GM18508 (cell line): ENCODE data around the gene DOCK9.

Source experiments
- ATAC-seq: cut with Tn5 transposase; IDR thresholded peaks from one replicate; pipeline ENCODE4 v1.9.1; 2021; ENCODE audit warnings: moderate number of reproducible peaks; ENCODE audit not compliant: insufficient read depth, unreplicated experiment

DOCK9 gene

DNA sequence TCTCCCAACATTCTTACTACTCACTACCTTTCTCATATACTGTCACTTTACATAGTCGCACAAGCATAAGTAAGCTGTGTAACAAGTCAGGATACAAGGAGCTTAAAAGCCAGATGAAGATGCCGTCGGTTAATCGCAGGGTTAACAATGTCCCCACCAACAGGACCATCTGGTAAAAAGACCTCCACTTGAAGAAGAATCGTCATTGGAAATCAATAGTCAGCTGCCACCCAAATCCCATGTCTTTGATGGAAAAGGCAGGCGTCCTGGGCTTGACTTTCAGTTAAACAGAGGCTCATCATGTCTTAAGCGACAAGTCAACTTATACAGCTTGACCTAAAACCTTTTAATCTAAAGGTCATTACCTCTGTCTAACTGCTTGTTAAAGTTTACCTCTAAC lies 27.2 kb downstream of the DOCK9 start:
- no peak for ATAC-seq

DNA sequence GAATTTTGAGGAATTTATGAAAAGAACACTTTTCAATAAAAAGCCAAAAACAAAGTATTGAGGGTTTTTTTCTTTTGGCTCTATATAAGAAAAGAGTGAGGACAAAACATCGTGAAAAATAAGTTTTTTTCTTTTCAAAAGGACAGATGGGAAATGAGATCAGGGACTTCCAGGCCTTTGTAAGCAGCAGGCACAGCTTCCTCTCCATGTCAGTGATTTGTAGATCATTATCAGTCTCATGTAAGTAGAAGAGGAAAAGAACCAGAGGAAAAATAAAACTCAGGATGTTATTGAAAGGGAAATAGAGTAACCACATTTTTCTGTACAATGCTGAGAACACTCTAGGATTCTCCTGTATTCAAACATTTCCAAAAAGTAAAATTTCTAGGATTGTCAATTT lies 29.9 kb downstream of the DOCK9 start:
- ATAC-seq = no peak

DNA sequence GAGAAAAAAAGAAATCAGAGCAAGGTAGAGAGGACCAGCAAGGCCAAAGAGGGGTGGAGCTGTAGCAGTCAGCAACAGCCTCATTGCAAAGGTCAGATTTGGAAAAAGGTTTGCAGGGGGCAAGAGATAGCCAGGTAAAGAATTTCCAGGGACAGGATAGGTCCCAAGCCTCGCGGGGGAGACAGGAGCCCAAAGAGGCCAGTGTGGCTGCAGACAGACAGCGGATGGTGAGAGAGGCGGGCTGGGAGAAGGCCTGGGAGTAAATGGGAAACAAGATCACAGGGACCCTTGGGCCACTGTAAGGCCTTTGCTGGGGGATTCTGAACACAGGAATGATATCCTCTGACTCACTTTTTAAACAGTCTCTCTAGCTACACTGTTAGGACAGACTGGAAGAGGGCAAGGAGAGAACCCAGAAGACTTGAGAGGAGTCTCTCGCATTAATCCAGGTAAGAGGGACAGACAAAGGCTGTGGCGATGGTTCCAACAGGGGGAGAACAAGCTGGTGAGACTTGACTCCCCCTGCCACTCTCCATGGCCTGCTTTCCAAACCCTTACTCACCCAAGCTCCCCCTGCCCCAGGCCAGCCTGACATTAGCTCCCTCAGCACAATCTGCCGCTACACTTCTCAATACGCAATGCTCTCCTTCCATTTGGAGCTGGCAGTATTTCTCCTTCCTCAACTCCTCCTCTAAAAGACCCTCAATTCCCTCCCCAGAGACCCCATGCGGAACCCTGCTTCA lies 31.8 kb downstream of the DOCK9 start:
- ATAC-seq = no peak

DNA sequence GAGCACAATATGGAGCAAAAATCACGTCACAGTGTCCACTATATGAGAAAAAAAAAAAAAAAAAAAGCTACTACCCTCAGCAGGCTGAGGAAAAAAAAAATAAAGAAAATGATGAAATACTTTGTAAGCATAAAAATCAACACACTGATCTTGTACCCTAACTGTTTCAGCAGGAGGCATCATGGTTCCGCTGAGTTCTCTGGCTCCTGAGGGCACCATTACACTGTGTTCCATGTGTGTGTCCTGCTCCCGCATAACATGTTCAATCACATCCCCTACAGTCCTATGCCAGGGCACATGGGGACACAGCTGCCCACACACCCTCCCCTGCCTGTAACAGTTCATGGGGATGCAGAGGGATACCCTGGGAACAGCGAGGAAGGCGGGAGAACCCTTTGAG lies 33.5 kb downstream of the DOCK9 start:
- ATAC-seq = no peak

DNA sequence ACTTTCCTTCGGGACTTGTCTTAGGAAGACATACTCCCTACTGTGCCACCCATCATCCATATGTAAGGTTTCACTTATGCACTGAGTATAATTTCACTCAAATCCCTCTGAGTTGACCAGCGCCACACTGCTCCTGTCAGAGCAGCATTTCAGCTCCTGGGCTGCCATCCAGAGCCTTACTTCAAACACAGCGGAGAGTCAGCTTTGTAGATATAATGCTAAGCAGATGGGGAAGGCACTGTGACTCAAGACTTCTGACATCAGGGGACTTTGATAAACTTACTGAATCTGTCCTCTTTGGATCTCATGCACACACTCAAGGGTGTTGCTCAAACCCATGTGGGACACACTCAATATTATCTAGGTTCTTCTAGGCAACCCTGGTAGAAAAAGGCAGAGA lies 34.9 kb downstream of the DOCK9 start:
- no peak for ATAC-seq

DNA sequence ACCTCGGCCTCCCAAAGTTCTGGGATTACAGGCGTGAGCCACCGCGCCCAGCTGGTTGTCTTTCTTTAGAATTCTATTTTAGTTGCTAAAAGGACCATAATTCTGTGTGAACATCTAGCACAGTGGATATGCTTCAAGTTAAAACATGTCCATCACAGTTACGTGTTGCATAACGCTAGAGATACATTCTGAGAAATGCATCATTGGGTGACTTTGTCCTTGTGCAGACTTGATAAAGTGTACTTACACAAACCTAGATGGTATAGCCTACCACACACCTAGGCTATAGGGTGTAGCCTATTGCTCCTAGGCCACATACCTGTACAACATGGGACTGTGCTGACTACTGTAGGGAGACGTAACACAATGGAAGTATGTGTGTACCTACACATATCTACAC lies 35.4 kb downstream of the DOCK9 start:
- no peak for ATAC-seq

DNA sequence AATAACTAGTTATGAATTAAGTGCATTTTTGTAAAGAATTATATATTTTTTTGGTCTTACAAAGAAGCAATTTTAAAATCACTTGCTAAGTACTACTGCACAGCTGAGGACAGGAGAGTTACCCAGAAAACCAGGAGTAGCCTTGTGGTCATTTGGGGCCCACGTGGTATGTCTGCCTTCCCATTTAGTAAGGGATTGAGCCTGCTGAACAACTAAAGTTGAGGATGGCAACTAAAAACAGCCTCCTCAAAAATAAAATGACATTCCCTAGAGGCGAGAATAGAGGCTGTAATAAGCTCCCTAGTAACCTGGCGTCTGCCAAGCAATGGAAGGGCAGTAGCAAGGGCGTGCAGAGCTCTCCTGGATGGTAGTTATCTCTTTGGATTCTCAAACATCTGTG lies 36.3 kb downstream of the DOCK9 start:
- no peak for ATAC-seq

DNA sequence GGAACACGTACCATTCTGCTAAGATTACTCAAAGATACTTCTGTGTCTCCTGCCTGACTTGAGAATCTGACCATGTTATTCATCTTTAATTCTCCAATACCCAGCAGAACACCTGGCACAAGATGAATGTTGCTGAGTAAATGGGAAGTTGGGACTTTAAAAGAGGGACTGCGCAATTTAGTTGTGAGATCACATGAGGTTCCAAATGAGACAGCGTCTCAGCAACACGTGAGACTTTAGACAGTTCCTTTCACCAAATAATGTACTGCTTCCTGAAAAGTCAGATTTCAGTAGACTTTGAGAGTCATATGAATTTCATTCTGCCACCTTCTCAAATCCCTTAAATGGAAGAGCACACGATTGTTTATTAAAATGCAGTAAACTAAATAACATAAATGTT lies 36.7 kb downstream of the DOCK9 start:
- no peak for ATAC-seq

DNA sequence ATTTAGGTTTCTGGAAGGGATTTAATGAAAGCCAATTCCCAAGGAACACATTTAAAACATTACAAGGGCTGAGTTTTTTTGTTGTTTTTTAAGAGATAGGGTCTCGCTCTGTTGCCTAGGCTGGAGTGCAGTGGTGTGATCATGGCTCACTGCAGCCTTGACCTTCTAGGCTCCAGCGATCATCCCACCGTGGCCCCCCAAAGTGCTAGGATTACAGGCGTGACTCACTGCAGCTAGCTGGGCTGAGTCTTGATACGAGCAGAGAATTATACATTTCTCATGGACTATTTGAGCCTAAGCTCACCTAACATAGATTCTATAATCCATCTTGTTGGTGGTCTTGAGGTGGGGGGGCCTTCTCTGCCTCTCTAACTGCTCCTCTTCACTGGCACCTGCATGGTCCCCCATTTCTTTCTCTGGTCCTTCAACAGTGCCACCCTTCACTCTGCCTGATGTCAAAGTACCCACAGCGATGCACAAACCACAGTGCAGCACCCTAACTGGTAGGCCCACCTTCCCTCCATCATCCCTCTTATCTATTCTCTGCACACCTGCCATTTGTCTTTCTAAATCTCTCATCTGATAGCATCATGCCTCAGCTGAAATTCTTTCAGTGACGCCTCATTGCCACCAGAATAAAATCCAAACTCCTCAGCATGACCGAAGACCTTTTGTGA lies 37.4 kb downstream of the DOCK9 start:
- ATAC-seq = no peak

DNA sequence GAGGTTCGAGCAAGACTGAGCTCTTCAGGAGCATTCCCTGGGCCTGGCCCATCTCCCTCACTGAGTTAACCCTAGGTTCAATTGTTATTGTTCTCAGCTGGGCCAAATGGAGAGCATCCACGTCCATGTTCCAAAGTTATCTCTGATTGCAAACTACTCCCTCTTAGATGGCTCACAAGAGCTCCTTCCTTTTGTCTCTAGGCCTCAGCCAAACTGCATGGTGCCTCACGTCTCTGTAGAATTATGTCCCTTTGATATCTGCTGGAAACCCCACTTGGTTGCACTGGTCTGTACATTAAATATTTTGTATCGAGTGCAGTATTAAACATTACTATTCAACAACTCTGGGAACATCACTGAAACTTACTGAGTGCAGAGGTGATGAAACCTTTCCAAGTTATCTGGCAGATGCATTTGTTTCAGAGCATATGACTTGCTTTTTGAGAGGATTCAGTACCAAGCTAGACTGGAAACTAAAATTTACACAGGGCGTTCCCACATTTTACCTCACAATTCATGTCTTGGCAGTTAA lies 38.1 kb downstream of the DOCK9 start:
- ATAC-seq = no peak

DNA sequence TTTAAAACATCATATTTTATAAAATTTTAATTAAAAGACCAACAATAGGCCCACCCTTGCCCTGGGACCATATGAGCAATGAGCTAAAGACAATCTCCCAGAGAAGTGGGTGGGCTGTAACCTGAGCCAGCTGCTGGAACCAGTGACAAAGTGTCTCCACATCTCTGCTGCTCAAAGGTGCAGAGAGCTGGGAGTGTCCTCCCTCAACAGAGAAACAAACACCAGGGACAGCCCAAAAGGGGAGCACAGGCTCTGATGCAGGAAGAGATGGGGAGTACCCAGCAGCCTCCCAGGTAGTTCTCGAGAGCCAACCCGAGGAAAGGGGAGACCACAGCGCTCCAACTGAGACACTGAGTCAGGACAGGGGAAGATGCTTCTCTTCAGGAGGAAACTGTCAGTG lies 39.1 kb downstream of the DOCK9 start:
- no peak for ATAC-seq

DNA sequence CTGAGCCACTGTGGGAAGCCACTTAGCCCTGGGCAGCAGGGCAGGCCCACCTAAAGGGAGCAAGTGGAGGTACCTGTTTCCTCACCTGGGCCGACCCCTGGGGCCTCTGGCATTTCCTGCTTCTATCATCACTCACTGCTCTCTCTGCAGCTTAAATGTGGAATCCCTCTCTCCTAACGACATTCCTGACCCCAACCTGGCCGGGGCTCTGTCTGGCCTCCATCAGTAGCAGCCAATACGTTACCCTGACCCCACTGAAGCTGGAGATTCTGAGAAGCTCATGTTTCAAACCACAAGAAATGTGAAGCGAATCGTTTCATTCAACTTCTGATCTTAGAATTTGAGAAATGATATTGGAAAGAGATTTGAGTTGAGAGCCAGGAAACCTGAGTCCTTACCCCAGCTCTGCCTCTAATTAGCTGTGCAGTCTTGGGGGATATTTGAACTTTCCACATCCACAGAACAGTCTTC lies 39.9 kb downstream of the DOCK9 start:
- no peak for ATAC-seq

DNA sequence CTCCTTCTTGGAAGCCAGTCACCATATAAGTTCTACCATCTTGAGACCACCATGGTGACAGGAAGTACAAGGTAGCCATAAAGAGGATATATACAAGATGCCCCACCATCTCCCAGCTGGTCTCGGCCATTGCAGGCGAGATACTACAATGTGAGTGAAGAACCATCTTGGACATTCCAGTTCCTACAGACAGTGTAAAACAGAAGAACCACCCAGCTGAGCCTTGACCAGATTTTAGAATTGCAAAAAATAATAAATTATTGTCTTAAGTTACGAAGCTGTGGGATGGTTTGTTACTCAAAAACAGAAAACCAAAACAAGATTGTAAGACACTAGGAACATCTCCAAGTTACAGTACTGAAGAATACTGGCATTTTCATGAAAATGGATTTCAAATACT lies 43.6 kb downstream of the DOCK9 start:
- no peak for ATAC-seq

DNA sequence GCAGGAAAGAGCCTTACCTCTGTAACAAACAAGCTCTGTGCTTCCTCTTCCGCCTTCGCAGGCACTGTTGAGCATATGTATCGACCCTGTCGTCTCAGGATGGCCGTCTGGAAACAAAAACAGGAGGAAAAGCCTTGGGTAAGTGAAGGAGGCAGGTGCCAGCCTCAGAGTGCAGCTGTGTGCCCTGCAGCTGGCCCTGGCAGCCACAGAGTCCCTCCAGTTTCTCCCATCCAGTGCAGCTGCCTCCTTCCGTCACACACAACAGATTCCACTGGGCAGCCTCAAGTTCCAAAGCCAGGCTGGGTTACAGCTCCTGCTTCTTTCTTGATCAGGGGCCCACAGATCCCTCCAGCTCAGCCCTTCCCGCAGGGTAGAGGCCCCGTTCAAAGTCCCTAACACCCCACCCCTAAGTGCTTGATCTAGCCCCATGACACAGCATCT lies 47.7 kb downstream of the DOCK9 start:
- no peak for ATAC-seq

DNA sequence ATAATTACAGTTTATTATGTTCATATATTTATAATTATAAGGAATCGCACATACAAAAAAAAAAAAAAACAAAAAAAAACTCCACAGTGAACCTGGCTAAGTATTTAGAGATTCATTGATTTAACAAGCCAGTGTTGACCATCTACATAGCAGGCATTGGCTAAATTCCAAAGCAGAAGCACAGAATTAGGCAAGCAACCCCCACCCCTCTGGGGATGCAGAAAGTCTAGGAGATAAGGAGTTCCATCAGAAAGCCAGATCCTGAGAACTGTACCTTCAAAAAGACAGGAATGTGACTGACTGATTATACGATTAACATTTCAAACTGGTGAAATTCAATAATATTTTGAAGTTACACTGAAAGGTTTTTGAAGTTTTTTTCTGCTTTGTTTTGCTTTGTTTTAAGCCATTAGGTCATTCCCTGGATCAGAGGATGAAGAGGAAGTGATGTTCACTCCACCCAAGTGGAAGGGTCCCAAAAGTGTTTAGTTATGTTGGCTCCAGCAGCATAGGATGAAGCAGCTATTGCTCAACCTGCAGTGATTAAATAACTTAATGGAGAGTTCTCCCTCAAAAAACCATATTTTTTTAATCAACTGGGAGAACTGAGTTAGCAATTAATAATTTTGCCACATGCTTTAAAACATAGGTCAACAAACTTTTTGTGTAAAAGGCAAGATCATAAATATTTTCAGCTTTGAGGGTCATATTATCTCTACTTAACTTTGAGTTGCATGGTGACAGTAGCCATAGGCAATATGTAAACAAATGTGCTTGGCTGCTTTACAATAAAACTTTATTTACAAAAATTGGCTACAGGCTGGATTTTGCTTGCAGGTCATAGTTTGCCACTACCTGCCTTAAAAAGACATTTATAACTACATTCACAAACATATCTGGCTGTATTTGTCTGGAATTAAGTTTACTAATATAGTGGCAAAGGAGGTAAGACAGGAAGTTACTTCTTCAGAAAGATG lies 49.6 kb downstream of the DOCK9 start:
- no peak for ATAC-seq

DNA sequence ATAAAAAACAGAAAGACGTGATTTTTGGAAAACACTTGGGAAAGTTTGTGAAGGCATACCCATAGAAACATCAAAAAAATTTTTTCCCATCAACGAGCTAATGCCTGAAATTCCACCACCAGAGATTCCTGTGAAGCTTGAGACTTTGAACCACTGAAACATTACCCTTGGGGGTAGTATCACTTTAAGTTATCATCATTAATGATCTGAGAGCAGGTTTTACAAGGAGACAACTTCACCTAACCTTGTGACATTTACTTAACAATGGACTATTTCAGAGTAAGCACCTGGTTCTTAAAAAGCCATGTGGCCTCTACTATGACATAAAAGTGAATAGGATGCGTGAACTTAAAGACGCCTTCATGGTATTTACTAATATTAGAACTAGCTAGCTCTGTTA lies 51.9 kb downstream of the DOCK9 start:
- no peak for ATAC-seq

DNA sequence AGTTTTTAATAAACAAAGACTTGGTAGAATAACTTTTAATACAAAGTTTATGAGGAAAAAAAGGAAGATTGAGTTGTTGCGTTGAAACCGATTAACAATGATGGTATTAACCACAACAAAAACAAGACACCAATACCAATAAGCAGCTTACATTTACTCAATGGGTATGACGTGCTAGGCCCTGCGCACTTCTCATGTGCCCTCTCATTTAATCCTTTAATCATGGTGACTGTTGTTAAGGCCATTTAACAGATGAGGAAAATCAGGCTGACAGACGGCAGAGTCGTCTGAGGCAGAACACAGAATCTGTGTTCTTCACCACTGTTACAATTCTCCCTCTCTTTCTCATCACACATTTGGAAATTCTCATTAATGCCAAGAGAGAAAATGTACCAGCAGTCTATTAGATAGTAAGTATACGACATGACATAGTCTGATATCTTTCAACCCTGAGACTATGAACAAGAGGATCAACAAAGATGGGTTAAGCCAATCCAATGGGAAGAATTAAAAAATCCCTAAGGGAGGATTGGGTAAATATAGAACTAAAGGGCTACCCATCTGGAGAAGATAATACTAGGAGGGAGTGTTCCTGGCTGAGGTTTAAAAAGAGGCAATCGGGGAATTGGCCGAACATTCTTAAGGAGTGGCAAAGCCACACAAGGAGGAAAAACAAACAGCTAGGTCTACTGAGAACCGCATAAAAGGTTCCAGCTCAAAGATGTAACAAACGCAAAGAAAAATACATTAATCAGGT lies 54.0 kb downstream of the DOCK9 start:
- no peak for ATAC-seq

DNA sequence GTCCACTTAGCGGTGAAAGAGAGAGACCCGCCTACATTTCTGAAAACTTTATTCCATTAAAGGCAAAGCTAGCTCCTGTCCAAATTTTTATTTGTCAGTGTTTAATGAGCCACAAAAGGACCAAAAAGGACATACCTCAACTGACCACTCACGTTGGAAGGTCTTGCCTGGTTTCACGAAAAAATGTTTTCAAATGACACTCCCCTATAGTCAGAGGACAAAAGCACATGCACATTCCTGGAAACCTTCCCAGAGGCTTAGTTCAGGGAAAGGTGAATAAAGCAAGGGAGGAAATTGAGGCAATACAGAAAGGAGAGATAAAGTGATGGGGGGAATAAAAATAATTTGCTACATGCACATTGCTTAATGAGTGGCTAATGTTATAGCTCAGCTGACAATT lies 55.6 kb downstream of the DOCK9 start:
- no peak for ATAC-seq

DNA sequence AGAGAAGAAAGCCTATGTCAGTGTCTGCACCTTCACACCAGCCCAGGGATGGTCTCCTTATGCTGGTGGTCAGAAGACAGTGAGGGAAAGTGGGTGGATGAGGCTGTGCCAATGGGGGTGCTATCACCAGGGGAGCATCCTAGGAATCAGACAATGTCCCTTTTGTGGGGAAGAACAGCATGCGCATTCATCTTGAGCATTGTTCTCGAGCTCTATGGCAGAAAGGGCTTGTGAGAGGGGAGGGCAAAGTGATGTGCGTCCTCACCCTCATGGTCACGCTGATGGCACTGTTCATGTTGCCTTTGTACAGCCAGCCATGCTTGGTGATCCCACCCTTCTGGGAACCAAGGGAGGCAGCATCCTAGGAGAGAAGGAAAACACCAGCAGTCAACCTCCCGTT lies 56.1 kb downstream of the DOCK9 start:
- ATAC-seq = no peak

DNA sequence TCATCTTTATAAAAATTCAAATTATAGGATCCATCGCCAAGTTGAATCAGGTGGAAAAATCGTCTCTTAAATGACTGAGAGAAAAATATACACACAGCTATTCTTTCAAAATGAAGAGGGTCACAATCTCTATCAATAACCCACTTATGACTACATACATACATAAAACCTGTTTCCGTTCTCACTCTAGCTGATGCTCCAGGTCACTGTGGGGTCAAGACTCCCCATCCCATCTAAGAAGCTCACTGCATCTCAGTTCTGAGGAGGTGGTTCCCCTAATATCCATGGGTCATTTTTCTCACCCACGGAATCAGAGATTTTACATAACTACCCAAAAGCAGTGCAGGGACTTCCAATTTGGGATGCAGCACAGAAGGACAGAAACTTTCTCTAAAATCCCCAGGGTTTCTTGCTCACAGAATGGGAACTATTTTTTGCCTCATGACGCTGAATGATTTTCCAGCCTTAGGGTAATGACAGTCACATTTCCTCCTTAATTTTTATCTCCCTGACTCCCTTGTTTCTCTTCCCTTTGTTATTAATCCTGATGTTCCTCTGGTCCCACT lies 56.8 kb downstream of the DOCK9 start:
- ATAC-seq = no peak
